ENCODE data around the gene GLDN. TPM values are rescaled to one million over a fixed set of nuclear protein-coding genes. Genes with fewer than 3 reads are reported as not detected.

GLDN gene
- total RNA-seq, 1 donor from 2014 or later = 0.09 TPM

DNA sequence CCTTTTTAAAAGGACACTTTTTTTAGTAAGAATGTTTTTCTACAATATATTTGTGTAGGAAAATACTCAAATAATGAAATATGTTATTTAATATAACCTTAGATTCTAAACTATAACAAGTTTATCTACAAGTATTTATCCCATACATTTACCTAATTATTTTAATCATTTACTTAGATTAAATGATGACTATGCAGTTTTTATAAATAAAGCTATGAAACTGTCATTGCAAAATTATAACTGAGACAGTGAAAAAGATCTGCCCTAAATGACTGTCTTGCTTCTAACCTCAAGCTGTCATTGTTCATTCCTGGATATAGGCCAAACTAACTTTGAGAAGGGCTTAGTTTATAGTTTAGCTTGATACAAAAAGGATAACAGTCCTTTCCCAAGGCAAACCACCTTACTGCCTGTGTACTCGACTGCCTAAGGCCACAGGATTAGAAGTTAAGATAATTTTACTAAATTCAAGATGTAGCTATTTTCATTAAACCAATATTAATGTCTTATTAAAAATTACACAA is 84.1 kb downstream of the GLDN start:
- Histone ChIP-seq H3K4me1 (ENCODE audit: insufficient read depth, low read length) (no peaks in the 10 kb centered on the region), H2AFZ (ENCODE audit: low read depth, low read length) (no peak overlapping the region), H3K27me3 (ENCODE audit: insufficient read depth, low read length) (no peaks in the 10 kb centered on the region), H3K4me3 (ENCODE audit: insufficient read depth, low read depth, low read length) (no peak overlapping the region), H3K9ac (ENCODE audit: low read length) (no peak overlapping the region), H3K9me3 (ENCODE audit: insufficient read depth, low read depth, low read length) (no peaks in the 10 kb centered on the region), H3K27ac (ENCODE audit: low read depth, low read length) (no peak overlapping the region), H3K4me2 (ENCODE audit: low read length) (no peak overlapping the region), H3K36me3 (ENCODE audit: insufficient read depth, low read length) (no peaks in the 10 kb centered on the region), H3K79me2 (ENCODE audit: insufficient read depth, low read length) (no peaks in the 10 kb centered on the region), H4K20me1 (ENCODE audit: insufficient read depth, low read length) (no peaks in the 10 kb centered on the region)
- H3K27me3 Mint-ChIP-seq (ENCODE audit: low read depth, unreplicated experiment) = no peaks in the 10 kb centered on the region
- no peak for FAIRE-seq
- peaks cover 2% of the 10 kb centered on the region for H3K4me1 Mint-ChIP-seq (ENCODE audit: low read depth, unreplicated experiment)
- no peak for DNase-seq (ENCODE audit: low read depth)
- no peaks in the 10 kb centered on the region for H3K9me3 Mint-ChIP-seq (ENCODE audit: unreplicated experiment)
- no peak overlapping the region for H3K27ac Mint-ChIP-seq (ENCODE audit: unreplicated experiment)
- H3K4me3 Mint-ChIP-seq (ENCODE audit: unreplicated experiment) = no peak overlapping the region
- no peaks in the 10 kb centered on the region for H3K36me3 Mint-ChIP-seq (ENCODE audit: low read depth, unreplicated experiment)
- TF ChIP-seq, protein P1, sequence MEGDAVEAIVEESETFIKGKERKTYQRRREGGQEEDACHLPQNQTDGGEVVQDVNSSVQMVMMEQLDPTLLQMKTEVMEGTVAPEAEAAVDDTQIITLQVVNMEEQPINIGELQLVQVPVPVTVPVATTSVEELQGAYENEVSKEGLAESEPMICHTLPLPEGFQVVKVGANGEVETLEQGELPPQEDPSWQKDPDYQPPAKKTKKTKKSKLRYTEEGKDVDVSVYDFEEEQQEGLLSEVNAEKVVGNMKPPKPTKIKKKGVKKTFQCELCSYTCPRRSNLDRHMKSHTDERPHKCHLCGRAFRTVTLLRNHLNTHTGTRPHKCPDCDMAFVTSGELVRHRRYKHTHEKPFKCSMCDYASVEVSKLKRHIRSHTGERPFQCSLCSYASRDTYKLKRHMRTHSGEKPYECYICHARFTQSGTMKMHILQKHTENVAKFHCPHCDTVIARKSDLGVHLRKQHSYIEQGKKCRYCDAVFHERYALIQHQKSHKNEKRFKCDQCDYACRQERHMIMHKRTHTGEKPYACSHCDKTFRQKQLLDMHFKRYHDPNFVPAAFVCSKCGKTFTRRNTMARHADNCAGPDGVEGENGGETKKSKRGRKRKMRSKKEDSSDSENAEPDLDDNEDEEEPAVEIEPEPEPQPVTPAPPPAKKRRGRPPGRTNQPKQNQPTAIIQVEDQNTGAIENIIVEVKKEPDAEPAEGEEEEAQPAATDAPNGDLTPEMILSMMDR (IDR thresholded peaks at IDR 0.05; ENCODE audit: insufficient read depth, low read depth, low read length) = no peak
- TF ChIP-seq EZH2 (IDR thresholded peaks at IDR 0.05; ENCODE audit: insufficient read depth, low read length) = no peak

- TF ChIP-seq EZH2 (IDR thresholded peaks at IDR 0.05; ENCODE audit: insufficient read depth, low read length) = no peak
- TF ChIP-seq, protein P1 (IDR thresholded peaks at IDR 0.05; ENCODE audit: insufficient read depth, low read depth, low read length) = no peak
- Mint-ChIP-seq H3K36me3 (ENCODE audit: low read depth, unreplicated experiment) (no peaks in the 10 kb centered on the region), H3K27me3 (ENCODE audit: low read depth, unreplicated experiment) (no peaks in the 10 kb centered on the region), H3K4me3 (ENCODE audit: unreplicated experiment) (no peak overlapping the region), H3K4me1 (ENCODE audit: low read depth, unreplicated experiment) (no peaks in the 10 kb centered on the region), H3K9me3 (ENCODE audit: unreplicated experiment) (peaks cover 5% of the 10 kb centered on the region), H3K27ac (ENCODE audit: unreplicated experiment) (no peak overlapping the region)
- H3K9me3 ChIP-seq (ENCODE audit: insufficient read depth, low read depth, low read length) = no peaks in the 10 kb centered on the region
- H2AFZ ChIP-seq (ENCODE audit: low read depth, low read length) = no peak overlapping the region
- DNase-seq (ENCODE audit: low read depth) (no peak), FAIRE-seq (no peak)
- peaks cover 2% of the 10 kb centered on the region for H3K27me3 ChIP-seq (ENCODE audit: insufficient read depth, low read length)
- H3K79me2 ChIP-seq (ENCODE audit: insufficient read depth, low read length) = no peaks in the 10 kb centered on the region
- no peak overlapping the region for H3K4me3 ChIP-seq (ENCODE audit: insufficient read depth, low read depth, low read length)
- no peak overlapping the region for H3K27ac ChIP-seq (ENCODE audit: low read depth, low read length)
- no peaks in the 10 kb centered on the region for H3K4me1 ChIP-seq (ENCODE audit: insufficient read depth, low read length)
- H3K9ac ChIP-seq (ENCODE audit: low read length) = no peak overlapping the region
- H3K4me2 ChIP-seq (ENCODE audit: low read length) = no peak overlapping the region
- H4K20me1 ChIP-seq (ENCODE audit: insufficient read depth, low read length) = no peaks in the 10 kb centered on the region
- H3K36me3 ChIP-seq (ENCODE audit: insufficient read depth, low read length) = no peaks in the 10 kb centered on the region
Measured at GRCh38 chr15:51438526-51438925, 97.1 kb downstream of the GLDN start.

- peaks cover 2% of the 10 kb centered on the region for H3K9me3 Mint-ChIP-seq (ENCODE audit: unreplicated experiment)
- FAIRE-seq = no peak
- Histone ChIP-seq H4K20me1 (ENCODE audit: insufficient read depth, low read length) (no peaks in the 10 kb centered on the region), H2AFZ (ENCODE audit: low read depth, low read length) (no peak overlapping the region), H3K27me3 (ENCODE audit: insufficient read depth, low read length) (no peaks in the 10 kb centered on the region), H3K4me2 (ENCODE audit: low read length) (no peak overlapping the region), H3K79me2 (ENCODE audit: insufficient read depth, low read length) (no peaks in the 10 kb centered on the region), H3K36me3 (ENCODE audit: insufficient read depth, low read length) (no peaks in the 10 kb centered on the region), H3K4me3 (ENCODE audit: insufficient read depth, low read depth, low read length) (no peak overlapping the region), H3K27ac (ENCODE audit: low read depth, low read length) (no peak overlapping the region), H3K9me3 (ENCODE audit: insufficient read depth, low read depth, low read length) (no peaks in the 10 kb centered on the region), H3K4me1 (ENCODE audit: insufficient read depth, low read length) (no peaks in the 10 kb centered on the region), H3K9ac (ENCODE audit: low read length) (no peak overlapping the region)
- H3K27me3 Mint-ChIP-seq (ENCODE audit: low read depth, unreplicated experiment) = no peaks in the 10 kb centered on the region
- DNase-seq (ENCODE audit: low read depth) = no peak
- peaks cover 7% of the 10 kb centered on the region for H3K36me3 Mint-ChIP-seq (ENCODE audit: low read depth, unreplicated experiment)
- no peak overlapping the region for H3K4me3 Mint-ChIP-seq (ENCODE audit: unreplicated experiment)
- no peak overlapping the region for H3K27ac Mint-ChIP-seq (ENCODE audit: unreplicated experiment)
- TF ChIP-seq, protein P1 (IDR thresholded peaks at IDR 0.05; ENCODE audit: insufficient read depth, low read depth, low read length) = no peak
- TF ChIP-seq EZH2 (IDR thresholded peaks at IDR 0.05; ENCODE audit: insufficient read depth, low read length) = no peak
- H3K4me1 Mint-ChIP-seq (ENCODE audit: low read depth, unreplicated experiment) = no peaks in the 10 kb centered on the region
Measured at GRCh38 chr15:51443282-51443914, 101.9 kb downstream of the GLDN start.

Measured in astrocyte (in vitro differentiated cells and primary cell).